Activated naive CD8-positive, alpha-beta T cell treated with anti-CD3 and anti-CD28 coated beads, Interleukin-2, amount 10 ng/mL, durations not matched to agents 7 days and 5 days (primary cell): ENCODE measurements around the gene CCDC183. TPM values are rescaled to one million over a fixed set of nuclear protein-coding genes. Genes with fewer than 3 reads are reported as not detected.

Experiments
- ATAC-seq: fragments of 150-1000 bp; cut with Tn5 transposase; one replicate; pipeline ENCODE4 v1.10.0; 2021; ENCODE audit warnings: low read depth, moderate library complexity
- POLR2A ChIA-PET: fragments of 350-600 bp; sonication (Branson Sonifier 250); formaldehyde crosslinking; loops from one replicate; lab custom pipeline; 2021; ENCODE audit warnings: antibody characterized with exemption; lab: Charles Lee
- DNase-seq: peaks from one replicate; pipeline ENCODE4 v3.0.0; 2021
- H3K27ac Mint-ChIP-seq: one replicate; pipeline ENCODE4 v1.8.0; 2022; ENCODE audit warnings: mild to moderate bottlenecking, mixed read lengths
- H3K27me3 Mint-ChIP-seq: one replicate; pipeline ENCODE4 v1.8.0; 2022; ENCODE audit warnings: mild to moderate bottlenecking, moderate library complexity, mixed read lengths
- H3K36me3 Mint-ChIP-seq: one replicate; pipeline ENCODE4 v1.8.0; 2021; ENCODE audit warnings: mild to moderate bottlenecking, mixed read lengths
- H3K4me1 Mint-ChIP-seq: one replicate; pipeline ENCODE4 v1.8.0; 2021; ENCODE audit warnings: mixed read lengths
- H3K4me3 Mint-ChIP-seq: one replicate; pipeline ENCODE4 v1.8.0; 2022; ENCODE audit warnings: mild to moderate bottlenecking, moderate library complexity, mixed read lengths
- H3K9me3 Mint-ChIP-seq: one replicate; pipeline ENCODE4 v1.8.0; 2021; ENCODE audit warnings: mixed read lengths
- total RNA-seq, 2 experiments: library from RNA; stranded (reverse); gene quantifications; one replicate each; pipeline ENCODE4 v1.2.3, GENCODE V29; 2021

CCDC183 gene
- total RNA-seq, 2 experiments from 2014 or later = 1.7 to 2.2 TPM

DNA sequence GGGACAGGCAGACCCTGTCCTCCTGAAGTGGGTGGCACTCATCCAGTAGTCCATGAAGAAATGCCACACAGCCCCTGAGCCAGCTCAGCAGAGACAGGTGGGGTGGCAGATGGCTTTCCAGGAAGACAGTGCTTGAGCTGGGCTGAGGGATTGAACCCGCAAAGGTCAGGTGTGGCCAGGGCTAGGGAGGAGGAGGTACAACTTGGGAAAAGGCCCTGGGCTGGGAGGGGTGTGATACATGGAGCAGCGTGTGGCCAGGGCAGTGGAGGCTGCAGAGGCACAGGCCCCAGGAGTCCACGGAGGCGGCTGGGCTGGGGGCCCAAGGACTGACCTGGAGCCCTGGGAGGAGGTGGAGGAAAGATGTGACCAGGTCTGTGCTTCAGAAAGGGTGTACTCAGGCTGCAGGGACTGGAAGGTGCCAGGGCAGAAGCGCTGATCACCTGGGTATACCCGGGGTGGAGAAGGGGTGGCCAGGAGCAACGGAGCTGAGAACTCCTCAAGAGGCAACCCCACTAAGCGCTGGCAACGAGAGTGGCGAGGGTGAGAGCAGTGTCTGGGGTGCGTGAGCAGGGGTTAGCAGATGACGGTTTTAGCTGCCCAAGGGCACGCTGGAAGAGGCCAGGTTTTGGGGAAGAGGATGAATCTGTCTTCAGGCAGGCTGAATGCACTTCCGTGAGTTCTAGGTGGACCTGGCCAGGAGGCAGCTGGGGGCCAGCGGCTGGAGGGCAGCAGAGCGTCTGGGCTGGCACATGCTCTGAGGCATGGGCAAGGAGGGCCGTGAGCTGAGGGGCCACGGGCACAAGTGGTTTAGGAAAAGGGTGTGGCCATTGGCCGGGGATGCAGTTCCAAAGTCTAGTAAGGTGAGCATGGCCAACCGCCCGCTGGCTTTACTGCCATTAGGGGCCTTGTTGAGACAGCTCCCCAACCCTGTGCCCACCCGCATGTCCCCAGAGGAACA is 7.7 kb downstream of the CCDC183 start:
- H3K27ac Mint-ChIP-seq = no peak overlapping the region
- peaks cover 4% of the 10 kb centered on the region for H3K36me3 Mint-ChIP-seq
- peaks cover 17% of the 10 kb centered on the region for H3K4me1 Mint-ChIP-seq
- H3K27me3 Mint-ChIP-seq = peaks cover 13% of the 10 kb centered on the region
- no peak for ATAC-seq
- POLR2A ChIA-PET = no interaction called here
- H3K4me3 Mint-ChIP-seq = no peak overlapping the region
- no peak for DNase-seq
- H3K9me3 Mint-ChIP-seq = no peaks in the 10 kb centered on the region

DNA sequence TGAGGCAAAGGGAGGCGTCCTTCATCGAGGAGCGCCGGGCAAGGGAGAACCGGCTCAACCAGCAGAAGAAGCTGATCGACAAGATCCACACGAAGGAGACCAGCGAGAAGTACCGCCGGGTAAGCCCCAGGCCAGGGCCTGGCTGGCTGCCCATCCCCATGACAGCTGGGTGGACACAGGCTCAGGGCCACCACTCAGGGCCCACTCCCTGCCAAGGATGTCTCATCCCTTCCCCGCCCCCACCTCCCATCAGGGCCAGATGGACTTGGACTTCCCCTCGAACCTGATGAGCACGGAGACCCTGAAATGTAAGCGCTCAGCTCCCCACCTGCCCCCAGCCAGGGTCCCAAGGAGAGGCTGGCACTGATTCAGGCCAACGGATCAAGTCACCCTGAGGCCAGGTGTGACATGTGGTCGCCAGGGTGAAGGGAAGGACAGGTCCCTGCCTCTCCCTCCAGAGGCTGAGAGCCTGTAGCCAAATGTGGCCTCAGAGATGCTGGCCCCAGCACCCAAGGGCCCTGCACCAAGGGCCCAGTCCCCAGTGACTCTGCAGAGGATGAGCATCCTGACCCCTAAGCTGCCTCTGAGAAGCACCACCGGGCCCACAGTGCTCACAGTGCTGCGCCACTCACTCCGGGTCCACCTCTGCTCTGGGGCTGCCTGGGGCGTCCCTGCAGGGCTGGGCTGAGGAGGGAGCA is 8.5 kb downstream of the CCDC183 start:
- no peak for ATAC-seq
- Mint-ChIP-seq H3K27ac (no peak overlapping the region), H3K4me1 (peaks cover 26% of the 10 kb centered on the region), H3K9me3 (no peaks in the 10 kb centered on the region), H3K27me3 (peaks cover 13% of the 10 kb centered on the region), H3K36me3 (peaks cover 6% of the 10 kb centered on the region), H3K4me3 (no peak overlapping the region)
- no peak for DNase-seq
- POLR2A ChIA-PET = no interaction called here

DNA sequence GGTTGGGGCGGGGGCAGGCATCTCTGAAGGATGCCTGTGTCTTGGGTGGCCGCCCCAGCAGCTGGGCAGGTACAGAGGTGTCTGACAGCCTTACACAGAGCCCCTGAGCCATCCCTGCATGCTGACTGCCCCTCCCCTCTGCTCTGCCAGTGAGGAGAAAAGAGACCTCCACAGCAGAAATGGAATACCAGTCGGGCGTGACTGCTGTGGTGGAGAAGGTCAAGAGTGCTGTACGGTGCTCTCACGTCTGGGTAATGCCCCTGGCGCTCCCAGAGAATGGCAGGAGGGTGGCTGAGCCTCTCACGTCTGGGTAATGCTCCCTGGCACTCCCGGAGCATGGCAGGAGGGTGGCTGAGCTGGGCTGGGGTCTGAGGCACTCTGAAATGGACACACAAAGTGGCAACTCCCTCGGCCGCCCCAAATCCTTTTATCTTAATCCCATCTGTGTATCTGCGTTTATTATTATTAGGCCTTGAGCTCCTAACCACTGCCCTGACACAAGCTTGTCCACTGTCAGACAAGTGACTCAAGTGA is 9.1 kb downstream of the CCDC183 start:
- H3K9me3 Mint-ChIP-seq = no peaks in the 10 kb centered on the region
- H3K36me3 Mint-ChIP-seq = peaks cover 6% of the 10 kb centered on the region
- DNase-seq = no peak
- H3K27ac Mint-ChIP-seq = no peak overlapping the region
- ATAC-seq = no peak
- peaks cover 29% of the 10 kb centered on the region for H3K4me1 Mint-ChIP-seq
- H3K27me3 Mint-ChIP-seq = peaks cover 11% of the 10 kb centered on the region
- no peak overlapping the region for H3K4me3 Mint-ChIP-seq
- POLR2A ChIA-PET = interaction anchor here (1.1 kb wide), 1 partner anchor 14 kb away, joined by 3 read pairs; the partner anchor contains the start of gene TMEM141

DNA sequence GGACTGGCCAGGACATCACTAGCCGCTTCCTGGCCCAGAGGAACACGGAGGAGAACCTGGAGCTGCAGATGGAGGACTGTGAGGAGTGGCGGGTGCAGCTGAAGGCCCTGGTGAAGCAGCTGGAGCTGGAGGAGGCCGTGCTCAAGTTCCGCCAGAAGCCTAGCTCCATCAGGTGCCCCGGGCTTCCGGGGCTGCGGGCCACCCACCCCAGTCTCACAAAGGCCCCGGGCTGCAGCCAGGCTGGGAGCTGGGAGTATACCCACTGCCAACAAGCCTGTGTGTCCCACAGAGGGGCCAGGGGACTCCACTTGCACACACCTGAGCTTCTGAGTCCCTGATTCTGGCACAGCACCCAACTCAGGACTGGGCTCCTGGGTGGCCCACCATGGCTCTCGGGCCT is 9.9 kb downstream of the CCDC183 start:
- peak overlapping the region; percentile 89 for H3K4me3 Mint-ChIP-seq
- DNase-seq (no peak), ATAC-seq (no peak)
- H3K4me1 Mint-ChIP-seq = peaks cover 26% of the 10 kb centered on the region
- H3K36me3 Mint-ChIP-seq = peaks cover 10% of the 10 kb centered on the region
- H3K9me3 Mint-ChIP-seq = no peaks in the 10 kb centered on the region
- H3K27me3 Mint-ChIP-seq = peaks cover 7% of the 10 kb centered on the region
- no peak overlapping the region for H3K27ac Mint-ChIP-seq
- POLR2A ChIA-PET = interaction anchor here (1.1 to 1.4 kb wide), 2 partner anchors 15 to 42 kb away, joined by 3 to 6 read pairs; partner anchors contain the start of gene TMEM141

DNA sequence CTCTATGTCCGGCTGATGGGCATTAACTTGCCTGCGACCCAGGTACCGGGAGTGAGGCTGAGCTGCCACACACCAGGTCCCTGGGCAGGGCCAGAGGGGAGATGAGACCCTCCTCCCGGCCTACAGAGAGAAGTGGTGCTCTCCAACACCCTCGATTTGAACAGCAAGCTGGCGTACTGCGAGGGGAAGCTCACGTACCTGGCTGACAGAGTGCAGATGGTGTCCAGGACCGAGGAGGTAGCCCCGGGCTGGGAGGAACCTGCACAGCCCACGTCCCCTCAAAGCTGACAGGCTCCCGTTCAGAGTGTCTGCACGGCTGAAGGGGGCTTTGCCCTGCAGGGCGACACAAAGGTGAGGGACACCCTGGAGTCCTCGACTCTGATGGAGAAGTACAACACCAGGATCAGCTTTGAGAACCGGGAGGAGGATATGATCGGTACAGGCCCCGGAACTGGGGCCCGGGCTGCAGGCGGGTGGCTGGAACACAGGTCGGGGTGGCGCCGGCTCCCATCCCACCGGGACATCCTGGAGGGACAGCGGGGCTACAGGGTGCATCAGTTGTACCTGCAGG is 10.6 kb downstream of the CCDC183 start:
- POLR2A ChIA-PET = interaction anchor here (0.5 to 2.4 kb wide), 19 partner anchors 7 to 312 kb away, joined by 3 to 14 read pairs (median 6); partner anchors contain the start of genes AJM1, CCDC183, FBXW5 and MAN1B1
- ATAC-seq (no peak), DNase-seq (no peak)
- H3K27me3 Mint-ChIP-seq = peaks cover 3% of the 10 kb centered on the region
- H3K4me1 Mint-ChIP-seq = peaks cover 23% of the 10 kb centered on the region
- H3K4me3 Mint-ChIP-seq = peak overlapping the region; percentile 89
- peaks cover 10% of the 10 kb centered on the region for H3K36me3 Mint-ChIP-seq
- peak overlapping the region; percentile 90 for H3K27ac Mint-ChIP-seq
- H3K9me3 Mint-ChIP-seq = no peaks in the 10 kb centered on the region

DNA sequence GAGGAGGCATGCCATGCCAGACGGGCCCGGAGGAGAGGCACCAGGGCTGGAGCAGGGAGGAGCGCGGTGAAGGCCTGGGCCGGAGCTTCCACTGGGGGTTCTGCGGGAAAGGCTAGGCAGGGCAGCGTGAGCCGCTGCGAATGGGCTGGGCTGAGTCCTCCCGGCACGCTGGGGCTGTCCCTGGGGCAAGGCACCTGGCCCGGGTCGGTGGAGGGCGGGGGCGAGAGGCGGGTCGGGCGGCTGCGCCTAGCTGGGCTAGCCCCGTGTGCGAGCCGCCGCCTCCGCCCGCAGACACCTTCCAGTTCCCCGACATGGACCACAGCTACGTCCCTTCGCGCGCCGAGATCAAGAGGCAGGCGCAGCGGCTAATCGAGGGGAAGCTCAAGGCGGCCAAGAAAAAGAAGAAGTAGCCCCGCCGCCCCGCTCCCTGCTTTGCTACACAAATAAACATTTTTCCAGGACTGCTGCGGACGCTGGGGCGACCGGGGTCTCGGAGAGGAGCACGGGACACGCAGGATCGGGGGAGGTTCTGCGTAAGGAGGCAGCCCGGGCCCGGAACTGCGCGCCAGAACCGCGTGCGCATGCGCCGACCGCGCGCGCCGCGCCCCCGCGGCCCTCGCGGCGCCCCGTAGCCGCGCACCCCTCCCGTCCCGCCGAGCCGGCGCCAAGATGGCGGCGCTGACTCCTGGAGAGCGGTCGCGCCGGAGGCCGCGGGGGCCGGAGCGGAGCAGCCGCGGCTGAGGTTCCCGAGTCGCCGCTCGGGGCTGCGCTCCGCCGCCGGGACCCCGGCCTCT is 11.3 kb downstream of the CCDC183 start, which contains the start of gene RABL6:
Gene RABL6, plus strand, starts transcription at position 668 of the 794 bp plus-strand sequence. CDS start 249 bp downstream, outside the sequence.
- POLR2A ChIA-PET = interaction anchor here (0.5 to 2.4 kb wide), 22 partner anchors 8 to 311 kb away, joined by 3 to 14 read pairs (median 5); partner anchors contain the start of genes AJM1, CCDC183, FBXW5 and MAN1B1
- H3K36me3 Mint-ChIP-seq = peaks cover 10% of the 10 kb centered on the region
- H3K4me1 Mint-ChIP-seq = peaks cover 29% of the 10 kb centered on the region
- peak; percentile 90 for ATAC-seq
- peak; percentile 94 for DNase-seq
- H3K4me3 Mint-ChIP-seq = peak within 1 kb of the TSS; percentile 89
- H3K9me3 Mint-ChIP-seq = no peaks in the 10 kb centered on the region
- H3K27ac Mint-ChIP-seq = peak within 1 kb of the TSS; percentile 90
- H3K27me3 Mint-ChIP-seq = no peaks in the 10 kb centered on the region

DNA sequence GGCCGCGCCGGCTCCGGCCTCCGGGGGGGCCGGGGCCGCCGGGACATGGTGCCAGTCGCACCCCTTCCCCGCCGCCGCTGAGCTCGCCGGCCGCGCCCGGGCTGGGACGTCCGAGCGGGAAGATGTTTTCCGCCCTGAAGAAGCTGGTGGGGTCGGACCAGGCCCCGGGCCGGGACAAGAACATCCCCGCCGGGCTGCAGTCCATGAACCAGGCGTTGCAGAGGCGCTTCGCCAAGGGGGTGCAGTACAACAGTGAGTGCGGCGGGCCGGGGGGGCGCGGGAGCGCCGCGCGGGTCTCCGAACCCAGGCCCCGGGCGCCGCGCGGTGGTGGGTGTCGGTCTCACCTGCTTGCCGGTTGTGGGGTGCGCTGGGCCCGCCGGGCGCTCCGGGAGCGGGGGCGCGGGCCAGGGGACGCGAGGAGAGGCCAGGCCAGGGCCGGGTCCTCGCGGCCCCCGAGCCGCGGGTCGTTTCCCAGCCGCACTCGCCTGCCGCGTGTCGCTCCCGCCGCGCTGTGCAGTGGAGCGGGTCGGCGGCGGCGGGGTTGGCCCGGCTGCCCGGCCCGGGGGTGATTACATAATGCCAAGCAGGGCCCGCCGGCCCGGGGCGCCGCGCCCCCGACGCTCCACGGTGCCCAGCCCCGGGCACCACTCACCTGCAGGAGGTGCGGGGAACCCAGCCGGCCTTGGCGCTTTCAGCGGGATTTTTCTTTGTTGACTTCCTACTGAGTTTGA is 12.1 kb downstream of the CCDC183 start:
- H3K4me1 Mint-ChIP-seq = peaks cover 36% of the 10 kb centered on the region
- peak overlapping the region; percentile 70 for H3K27ac Mint-ChIP-seq

DNA sequence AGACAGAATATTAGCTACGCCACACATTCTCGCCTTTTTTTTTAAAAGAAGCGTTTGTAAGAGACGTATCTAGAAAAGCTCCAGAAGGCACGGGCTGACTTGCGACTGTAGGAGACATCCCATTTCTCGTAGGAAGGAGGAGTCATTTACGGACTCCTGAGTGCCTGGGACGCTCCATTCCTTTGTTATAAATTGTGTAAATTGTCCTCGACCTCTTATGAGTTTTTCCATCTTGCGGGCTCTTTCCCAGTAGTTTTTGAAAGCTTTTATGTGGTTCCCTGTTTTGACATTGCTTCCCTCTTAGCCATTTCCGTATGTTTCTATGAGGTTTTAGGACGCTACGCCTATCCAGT is 12.6 kb downstream of the CCDC183 start:
- peak overlapping the region; percentile 82 for H3K4me3 Mint-ChIP-seq
- H3K36me3 Mint-ChIP-seq = peaks cover 15% of the 10 kb centered on the region
- POLR2A ChIA-PET = interaction anchor here (2.0 to 2.4 kb wide), 5 partner anchors 9 to 81 kb away, joined by 5 to 14 read pairs (median 9); partner anchors contain the start of genes AJM1 and TMEM141
- DNase-seq (no peak), ATAC-seq (no peak)
- peak overlapping the region; percentile 70 for H3K27ac Mint-ChIP-seq
- no peaks in the 10 kb centered on the region for H3K27me3 Mint-ChIP-seq
- H3K9me3 Mint-ChIP-seq = no peaks in the 10 kb centered on the region
- peaks cover 41% of the 10 kb centered on the region for H3K4me1 Mint-ChIP-seq

More for the DNA sequence above, 12.1 kb downstream of the CCDC183 start:
- Mint-ChIP-seq H3K27me3 (no peaks in the 10 kb centered on the region), H3K9me3 (no peaks in the 10 kb centered on the region), H3K36me3 (peaks cover 10% of the 10 kb centered on the region), H3K4me3 (peak overlapping the region; percentile 82)
- DNase-seq = no peak
- POLR2A ChIA-PET = interaction anchor here (0.6 to 2.4 kb wide), 18 partner anchors 9 to 184 kb away, joined by 3 to 14 read pairs (median 6); partner anchors contain the start of genes AJM1, CCDC183, FBXW5 and PAXX
- ATAC-seq = peak; percentile 38

DNA sequence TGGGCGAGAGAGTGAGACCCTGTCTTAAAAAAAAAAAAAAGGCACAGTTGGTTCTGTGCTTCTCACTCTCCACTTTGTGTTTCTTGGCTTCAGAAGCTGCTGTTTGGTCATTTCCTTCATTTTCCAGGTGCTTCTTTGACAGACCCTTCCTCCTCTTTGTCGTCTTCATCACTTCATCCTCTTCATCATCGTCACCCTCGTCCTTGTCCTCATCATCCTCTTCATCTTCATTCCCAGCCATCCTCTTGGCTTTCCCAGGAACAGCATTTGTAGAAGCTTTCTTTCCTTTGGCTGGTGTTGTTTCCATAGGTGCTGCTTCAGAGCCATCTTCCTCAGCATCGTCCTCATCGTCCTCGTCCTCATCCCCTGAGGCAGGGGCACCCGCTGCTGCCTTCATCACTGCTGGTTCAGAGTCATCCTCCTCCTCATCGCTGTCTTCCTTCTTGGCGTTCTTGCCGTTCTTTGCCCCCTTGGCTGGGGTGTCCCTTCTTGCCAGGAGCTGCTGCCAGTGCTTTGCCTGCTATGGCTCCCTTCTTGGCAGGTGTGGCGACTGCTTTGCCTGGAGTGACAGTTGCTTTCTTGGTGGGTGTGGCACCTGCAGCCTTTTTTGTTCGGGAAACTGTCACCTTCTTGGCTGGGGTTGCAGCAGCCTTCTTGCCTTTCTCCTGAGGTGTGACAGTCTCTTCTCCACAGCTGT is 18.7 kb downstream of the CCDC183 start:
- POLR2A ChIA-PET = interaction anchor here (0.7 kb wide), 1 partner anchor 21 kb away, joined by 4 read pairs; no protein-coding TSS in a partner anchor
- Mint-ChIP-seq H3K4me1 (peaks cover 36% of the 10 kb centered on the region), H3K9me3 (no peaks in the 10 kb centered on the region), H3K4me3 (peak overlapping the region; percentile 39), H3K27ac (peak overlapping the region; percentile 79), H3K36me3 (peaks cover 25% of the 10 kb centered on the region), H3K27me3 (no peaks in the 10 kb centered on the region)
- no peak for DNase-seq
- no peak for ATAC-seq

DNA sequence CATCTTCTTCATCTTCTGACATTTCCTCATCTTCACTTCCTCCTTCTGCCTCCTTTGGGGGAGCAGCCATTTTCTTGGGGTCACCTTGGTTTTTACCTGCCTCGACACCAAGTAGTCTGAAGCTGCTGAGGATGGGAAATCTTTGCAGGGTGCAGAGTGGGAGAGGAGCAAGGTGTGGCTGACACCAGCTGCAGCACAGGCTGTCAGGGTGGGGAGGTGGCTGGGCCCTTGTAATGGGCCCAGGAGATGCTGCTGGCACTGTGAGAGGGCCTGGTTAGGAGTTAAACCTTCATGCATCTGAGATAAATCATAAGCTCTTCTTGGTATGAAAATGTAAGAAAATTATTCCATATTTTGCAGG is 19.3 kb downstream of the CCDC183 start:
- H3K27ac Mint-ChIP-seq = no peak overlapping the region
- H3K27me3 Mint-ChIP-seq = no peaks in the 10 kb centered on the region
- peaks cover 33% of the 10 kb centered on the region for H3K4me1 Mint-ChIP-seq
- POLR2A ChIA-PET = no interaction called here
- ATAC-seq (no peak), DNase-seq (no peak)
- no peak overlapping the region for H3K4me3 Mint-ChIP-seq
- no peaks in the 10 kb centered on the region for H3K9me3 Mint-ChIP-seq
- H3K36me3 Mint-ChIP-seq = peaks cover 25% of the 10 kb centered on the region
